GM12801 (cell line): ENCODE data around the gene SAV1.

Source experiments
- TF ChIP-seq, protein P1 (sequence below): IDR thresholded peaks from one replicate; pipeline ENCODE4 v1.5.1; 2011; ENCODE audit warnings: control low read depth; ENCODE audit not compliant: insufficient read length; ENCODE audit errors: extremely low read depth

SAV1 gene

DNA sequence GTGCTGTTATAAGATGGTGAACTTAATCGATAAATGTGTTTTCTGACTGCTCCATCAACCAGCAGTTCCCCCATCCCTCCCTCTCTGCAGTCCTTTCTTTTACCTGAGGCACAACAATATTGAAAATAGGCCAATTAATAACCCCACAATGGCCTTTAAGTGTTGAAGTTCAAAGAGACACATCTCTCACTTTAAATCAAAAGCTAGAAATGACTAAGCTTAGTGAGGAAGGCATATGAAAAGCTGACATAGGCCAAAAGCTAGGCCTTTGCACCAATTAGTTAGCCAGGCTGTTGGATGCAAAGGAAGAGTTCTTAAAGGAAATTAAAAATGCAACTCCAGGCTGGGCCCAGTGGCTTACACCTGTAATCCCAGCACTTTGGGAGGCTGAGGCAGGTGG, 43.7 kb downstream of the SAV1 start:
- TF ChIP-seq, protein P1, sequence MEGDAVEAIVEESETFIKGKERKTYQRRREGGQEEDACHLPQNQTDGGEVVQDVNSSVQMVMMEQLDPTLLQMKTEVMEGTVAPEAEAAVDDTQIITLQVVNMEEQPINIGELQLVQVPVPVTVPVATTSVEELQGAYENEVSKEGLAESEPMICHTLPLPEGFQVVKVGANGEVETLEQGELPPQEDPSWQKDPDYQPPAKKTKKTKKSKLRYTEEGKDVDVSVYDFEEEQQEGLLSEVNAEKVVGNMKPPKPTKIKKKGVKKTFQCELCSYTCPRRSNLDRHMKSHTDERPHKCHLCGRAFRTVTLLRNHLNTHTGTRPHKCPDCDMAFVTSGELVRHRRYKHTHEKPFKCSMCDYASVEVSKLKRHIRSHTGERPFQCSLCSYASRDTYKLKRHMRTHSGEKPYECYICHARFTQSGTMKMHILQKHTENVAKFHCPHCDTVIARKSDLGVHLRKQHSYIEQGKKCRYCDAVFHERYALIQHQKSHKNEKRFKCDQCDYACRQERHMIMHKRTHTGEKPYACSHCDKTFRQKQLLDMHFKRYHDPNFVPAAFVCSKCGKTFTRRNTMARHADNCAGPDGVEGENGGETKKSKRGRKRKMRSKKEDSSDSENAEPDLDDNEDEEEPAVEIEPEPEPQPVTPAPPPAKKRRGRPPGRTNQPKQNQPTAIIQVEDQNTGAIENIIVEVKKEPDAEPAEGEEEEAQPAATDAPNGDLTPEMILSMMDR, result no peak

DNA sequence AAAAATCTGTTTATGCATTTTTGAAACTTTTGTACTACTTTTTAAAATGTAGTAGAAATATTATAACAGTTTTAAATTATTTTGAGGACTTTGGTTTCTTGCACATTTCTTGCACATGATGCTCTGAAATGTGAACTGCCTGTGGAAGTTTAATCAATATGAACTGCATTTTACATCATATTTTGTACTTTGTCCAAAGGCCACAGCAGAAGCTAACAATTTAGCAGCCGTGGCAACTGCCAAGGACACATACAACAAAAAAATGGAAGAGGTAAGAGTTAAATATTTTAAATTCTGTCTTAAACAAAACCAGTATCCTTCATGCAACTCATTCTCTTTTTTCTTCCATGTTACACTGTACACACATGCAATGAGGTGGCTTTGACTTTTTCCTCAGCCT, 45.1 kb downstream of the SAV1 start:
- TF ChIP-seq, protein P1, result no peak

DNA sequence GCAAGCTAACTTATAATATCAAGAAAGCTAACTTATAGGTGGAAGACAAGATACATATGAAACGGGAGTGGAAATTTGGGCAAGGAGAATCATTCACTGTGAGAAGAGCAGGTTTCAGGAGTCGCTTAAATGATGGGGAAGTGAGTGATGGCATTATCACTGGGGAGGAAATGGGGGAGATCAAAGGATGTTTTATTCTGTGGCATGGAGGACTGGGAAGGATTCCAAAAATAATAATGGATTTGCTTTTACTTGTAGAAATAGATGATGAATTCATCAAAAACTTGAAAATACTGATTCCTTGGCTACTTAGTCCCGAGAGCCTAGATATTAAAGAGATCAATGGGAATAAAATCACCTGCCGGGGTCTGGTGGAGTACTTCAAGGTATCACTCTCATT, 47.8 kb downstream of the SAV1 start:
- TF ChIP-seq, protein P1, result no peak

DNA sequence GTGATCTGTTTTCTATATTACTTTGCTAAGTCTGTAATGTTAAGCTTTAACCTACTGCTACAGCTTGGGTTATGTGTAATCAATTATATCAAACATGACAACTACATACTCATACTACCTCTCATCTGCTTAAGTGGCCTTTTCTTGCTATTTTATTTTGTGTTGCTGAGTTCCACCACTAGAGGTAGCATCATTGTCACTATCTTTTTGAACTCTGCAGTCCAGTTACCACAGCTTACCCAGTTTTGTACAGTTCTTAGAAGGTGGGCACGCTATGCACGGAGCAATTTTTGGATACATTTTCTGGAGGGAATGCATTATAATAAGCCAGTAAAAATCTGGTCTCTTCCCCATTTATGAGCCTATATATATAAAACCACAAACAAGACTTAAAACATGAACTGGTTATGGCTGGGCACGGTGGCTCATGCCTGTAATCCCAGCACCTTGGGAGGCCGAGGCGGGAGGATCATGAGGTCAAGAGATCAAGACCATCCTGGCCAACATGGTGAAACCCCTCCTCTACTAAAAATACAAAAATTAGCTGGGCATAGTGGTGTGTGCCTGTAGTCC, 48.5 kb downstream of the SAV1 start:
- TF ChIP-seq, protein P1, result no peak

DNA sequence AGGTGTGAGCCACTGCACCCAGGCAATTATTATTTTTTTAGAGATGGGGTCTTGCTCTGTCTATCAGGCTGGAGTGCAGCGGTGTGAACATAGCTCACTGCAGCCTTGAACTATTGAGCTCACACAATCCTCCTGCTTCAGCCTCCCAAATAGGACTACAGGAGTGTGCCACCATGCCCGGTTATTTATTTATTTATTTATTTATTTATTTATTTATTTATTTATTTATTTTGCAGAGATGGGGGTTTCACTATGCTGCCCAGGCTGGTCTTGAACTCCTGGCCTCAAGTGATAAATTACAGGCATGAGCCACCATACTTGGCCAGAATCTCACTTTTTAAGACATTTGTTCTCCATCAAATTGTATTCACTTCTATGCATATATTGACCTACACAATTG, 51.8 kb downstream of the SAV1 start:
- TF ChIP-seq, protein P1, result no peak

DNA sequence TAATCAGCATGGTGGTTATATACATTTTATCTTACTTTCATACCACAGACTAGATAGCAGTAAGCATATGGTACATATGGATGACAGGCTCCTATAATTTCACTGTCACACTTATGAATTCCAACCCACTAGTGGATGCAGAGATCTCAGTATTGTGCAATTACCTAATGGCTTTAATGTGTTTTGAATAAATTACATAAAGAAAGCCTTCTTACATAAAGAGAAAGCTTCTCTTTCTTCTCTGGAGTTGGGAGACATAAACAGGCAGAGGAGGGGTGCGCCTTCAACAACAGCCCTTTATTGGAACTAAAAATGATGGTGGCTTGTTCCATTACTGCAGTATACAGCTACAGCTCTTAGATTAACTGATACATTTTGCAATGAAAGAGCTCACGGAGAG, 52.6 kb downstream of the SAV1 start:
- TF ChIP-seq, protein P1, result no peak

DNA sequence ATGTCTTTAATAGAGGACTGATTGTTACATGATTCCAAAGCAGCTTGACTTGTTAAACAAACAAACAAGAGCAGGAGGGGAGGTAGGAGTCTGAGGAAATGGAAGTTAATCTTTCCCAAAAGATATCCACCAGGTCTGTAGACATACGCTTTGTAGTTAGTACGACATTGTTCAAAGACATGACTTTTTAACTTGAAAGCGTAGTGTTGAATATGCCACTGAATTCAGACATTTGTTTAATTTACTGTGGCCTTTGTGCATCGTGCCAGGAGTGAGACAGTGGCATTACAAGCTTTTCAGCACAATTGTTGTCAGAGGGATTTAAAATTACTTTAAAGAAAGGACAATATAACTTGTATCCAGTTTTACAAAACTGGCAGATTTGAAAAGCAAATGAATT, 53.0 kb downstream of the SAV1 start:
- TF ChIP-seq, protein P1, result no peak
